DOHH2 (cell line): ENCODE data around the gene HSFX3.
"Not testable (repeated sequence)": the region's sequence is repeated elsewhere in the genome, so short reads cannot be mapped to it uniquely, and the experiment has no call there.

Experiments
- H3F3A ChIP-seq: fragments of 200-600 bp; sonication (generic), shearing (Covaris generic); 2 replicates; pipeline ENCODE4 v1.6.0; 2016; ENCODE audit warnings: antibody characterized with exemption, mild to moderate bottlenecking; ENCODE audit not compliant: control insufficient read depth, insufficient read depth
- H3K27ac ChIP-seq: fragments of 200-600 bp; sonication (generic); 2 replicates; pipeline ENCODE4 v1.5.1; 2014; ENCODE audit warnings: low read depth, mild to moderate bottlenecking, low read length, moderate library complexity
- H3K27me3 ChIP-seq: fragments of 200-600 bp; sonication (generic); 2 replicates; pipeline ENCODE4 v1.6.1; 2014; ENCODE audit warnings: mild to moderate bottlenecking, low read length, mixed read lengths; ENCODE audit not compliant: control insufficient read depth
- H3K36me3 ChIP-seq: fragments of 200-600 bp; sonication (generic); 2 replicates; pipeline ENCODE4 v1.6.1; 2014; ENCODE audit warnings: mild to moderate bottlenecking, low read length, moderate library complexity, mixed read lengths; ENCODE audit not compliant: control insufficient read depth
- H3K4me1 ChIP-seq: fragments of 200-600 bp; sonication (generic); 2 replicates; pipeline ENCODE4 v1.6.1; 2014; ENCODE audit warnings: mild to moderate bottlenecking, low read length, mixed read lengths; ENCODE audit not compliant: control insufficient read depth
- H3K4me2 ChIP-seq: fragments of 200-600 bp; sonication (generic); 2 replicates; pipeline ENCODE4 v1.6.0; 2014; ENCODE audit warnings: mild to moderate bottlenecking, low read length, moderate library complexity
- H3K4me3 ChIP-seq: fragments of 200-600 bp; sonication (generic); 2 replicates; pipeline ENCODE4 v1.5.1; 2014; ENCODE audit warnings: mild to moderate bottlenecking, low read length, mixed read lengths
- H3K79me2 ChIP-seq: fragments of 200-600 bp; sonication (generic); 2 replicates; pipeline ENCODE4 v1.6.1; 2014; ENCODE audit warnings: mild to moderate bottlenecking, low read length, mixed read lengths; ENCODE audit not compliant: control insufficient read depth
- H3K9me2 ChIP-seq: fragments of 200-600 bp; sonication (generic); replicated peaks from 2 replicates; pipeline ENCODE4 v1.6.1; 2014; ENCODE audit warnings: mild to moderate bottlenecking, low read length, mixed read lengths; ENCODE audit not compliant: control insufficient read depth
- H3K9me3 ChIP-seq: fragments of 200-600 bp; sonication (generic); 2 replicates; pipeline ENCODE4 v1.6.1; 2014; ENCODE audit warnings: antibody characterized with exemption, low read length, mixed read lengths; ENCODE audit not compliant: control insufficient read depth, insufficient read depth
- H4K20me1 ChIP-seq: fragments of 200-600 bp; sonication (generic); 2 replicates; pipeline ENCODE4 v1.6.0; 2014; ENCODE audit warnings: low read depth, mild to moderate bottlenecking, antibody characterized with exemption, low read length, moderate library complexity; ENCODE audit not compliant: control insufficient read depth, insufficient read depth
- CTCF ChIP-seq: fragments of 200-600 bp; sonication (generic); IDR thresholded peaks from one replicate; pipeline ENCODE4 v1.5.1; 2014; ENCODE audit warnings: antibody characterized with exemption, mild to moderate bottlenecking, low read depth, low read length; ENCODE audit not compliant: poor library complexity, severe bottlenecking
- EZH2phosphoT487 ChIP-seq: fragments of 200-600 bp; sonication (generic); IDR thresholded peaks from 2 replicates; pipeline ENCODE4 v1.6.1; 2017; ENCODE audit warnings: borderline replicate concordance, mild to moderate bottlenecking, antibody characterized with exemption, low read length, moderate library complexity, mixed read lengths

HSFX3 gene

GRCh38 chrX:149525903-149526302 is 23.8 kb downstream of the HSFX3 start:
- H3K27me3 ChIP-seq, H3F3A ChIP-seq, H3K27ac ChIP-seq, H3K79me2 ChIP-seq, H3K4me2 ChIP-seq, H3K36me3 ChIP-seq, H3K4me1 ChIP-seq, H3K9me2 ChIP-seq, H3K4me3 ChIP-seq, H4K20me1 ChIP-seq, H3K9me3 ChIP-seq: not testable (repeated sequence)

GRCh38 chrX:149525389-149525788 is 24.3 kb downstream of the HSFX3 start:
- H3K36me3 ChIP-seq, H3K4me2 ChIP-seq, H4K20me1 ChIP-seq, H3K79me2 ChIP-seq, H3K27ac ChIP-seq, H3K4me1 ChIP-seq, H3F3A ChIP-seq, H3K27me3 ChIP-seq, H3K4me3 ChIP-seq, H3K9me3 ChIP-seq, H3K9me2 ChIP-seq: not testable (repeated sequence)

GRCh38 chrX:149522916-149523315 is 26.8 kb downstream of the HSFX3 start:
- Histone ChIP-seq H3K4me3 (no peak overlapping the region), H3K27ac (no peak overlapping the region), H3K36me3 (no peaks in the 10 kb centered on the region), H3K9me2 (no peaks in the 10 kb centered on the region), H4K20me1 (no peaks in the 10 kb centered on the region), H3K4me1 (0 out of 2 replicates have a peak, but pooled peaks cover 2% of the 10 kb centered on the region), H3K9me3 (no peaks in the 10 kb centered on the region), H3K27me3 (no peaks in the 10 kb centered on the region), H3K79me2 (no peaks in the 10 kb centered on the region), H3K4me2 (no peak overlapping the region), H3F3A (no peaks in the 10 kb centered on the region)
- TF ChIP-seq EZH2phosphoT487, result no peak
- no peak for TF ChIP-seq CTCF

- Histone ChIP-seq H3K9me2 (no peaks in the 10 kb centered on the region), H3K36me3 (no peaks in the 10 kb centered on the region), H3F3A (no peaks in the 10 kb centered on the region), H4K20me1 (no peaks in the 10 kb centered on the region), H3K4me2 (no peak overlapping the region), H3K4me1 (0 out of 2 replicates have a peak, but pooled peaks cover 2% of the 10 kb centered on the region), H3K4me3 (no peak overlapping the region), H3K27ac (no peak overlapping the region), H3K79me2 (no peaks in the 10 kb centered on the region), H3K27me3 (0 out of 2 replicates have a peak, but pooled peaks cover 4% of the 10 kb centered on the region), H3K9me3 (no peaks in the 10 kb centered on the region)
- no peak for TF ChIP-seq EZH2phosphoT487
- no peak for TF ChIP-seq CTCF
Measured at GRCh38 chrX:149521438-149521837, 28.3 kb downstream of the HSFX3 start.

GRCh38 chrX:149520636-149521277 is 29.0 kb downstream of the HSFX3 start:
- H3K27ac ChIP-seq, H3K4me3 ChIP-seq, H3K4me2 ChIP-seq, H3K79me2 ChIP-seq, H4K20me1 ChIP-seq, H3F3A ChIP-seq, H3K9me2 ChIP-seq, H3K9me3 ChIP-seq, H3K36me3 ChIP-seq, H3K4me1 ChIP-seq, H3K27me3 ChIP-seq: not testable (repeated sequence)
